H9 (cell line): ENCODE measurements around the gene TAOK3. TPM values are rescaled to one million over a fixed set of nuclear protein-coding genes. Genes with fewer than 3 reads are reported as not detected.

Source experiments
- DNase-seq: peaks from one replicate; pipeline ENCODE4 v3.0.0-alpha.2; 2017
- H2AFZ ChIP-seq: one replicate; pipeline ENCODE4 v1.6.1; 2013; ENCODE audit warnings: mild to moderate bottlenecking, low read length, control low read depth, moderate library complexity
- H2AK5ac ChIP-seq: 2 replicates; pipeline ENCODE4 v1.6.1; 2013; ENCODE audit warnings: low read length, control low read depth, mixed read lengths; ENCODE audit not compliant: insufficient read length
- H2BK120ac ChIP-seq: one replicate; pipeline ENCODE4 v1.6.1; 2013; ENCODE audit warnings: low read depth, mild to moderate bottlenecking, low read length, control low read depth, inconsistent platforms; ENCODE audit not compliant: poor library complexity, severe bottlenecking
- H2BK12ac ChIP-seq: 2 replicates; pipeline ENCODE4 v1.6.1; 2013; ENCODE audit warnings: low read length, control low read depth, mixed read lengths, low read depth; ENCODE audit not compliant: insufficient read length
- H2BK15ac ChIP-seq: 2 replicates; pipeline ENCODE4 v1.6.1; 2013; ENCODE audit warnings: low read depth, low read length, control low read depth
- H2BK20ac ChIP-seq: one replicate; pipeline ENCODE4 v1.6.1; 2013; ENCODE audit warnings: low read depth, mild to moderate bottlenecking, low read length, control low read depth, inconsistent platforms; ENCODE audit not compliant: poor library complexity, severe bottlenecking
- H2BK5ac ChIP-seq: 2 replicates; pipeline ENCODE4 v1.6.1; 2013; ENCODE audit warnings: low read length, control low read depth, mixed read lengths; ENCODE audit not compliant: insufficient read length
- H3K14ac ChIP-seq: 2 replicates; pipeline ENCODE4 v1.6.1; 2013; ENCODE audit warnings: low read length, control low read depth; ENCODE audit not compliant: insufficient read depth
- H3K18ac ChIP-seq: 2 replicates; pipeline ENCODE4 v1.6.1; 2013; ENCODE audit warnings: low read depth, mild to moderate bottlenecking, mixed read lengths, low read length, control low read depth; ENCODE audit not compliant: insufficient read length
- H3K23ac ChIP-seq: 2 replicates; pipeline ENCODE4 v1.6.1; 2013; ENCODE audit warnings: low read length, control low read depth, mixed read lengths, low read depth; ENCODE audit not compliant: insufficient read length
- H3K23me2 ChIP-seq: 2 replicates; pipeline ENCODE4 v1.6.1; 2013; ENCODE audit warnings: low read depth, mild to moderate bottlenecking, mixed read lengths, low read length, control low read depth; ENCODE audit not compliant: insufficient read length, poor library complexity, severe bottlenecking
- H3K27ac ChIP-seq: 2 replicates; pipeline ENCODE4 v1.5.1; 2013; ENCODE audit warnings: low read length, control low read depth, mixed read lengths, low read depth; ENCODE audit not compliant: insufficient read length
- H3K27me3 ChIP-seq: 2 replicates; pipeline ENCODE4 v1.6.1; 2013; ENCODE audit warnings: low read length, control low read depth, inconsistent platforms; ENCODE audit not compliant: insufficient read depth
- H3K4ac ChIP-seq: 2 replicates; pipeline ENCODE4 v1.6.1; 2013; ENCODE audit warnings: low read depth, mild to moderate bottlenecking, control low read depth, inconsistent platforms, low read length, moderate library complexity
- H3K4me1 ChIP-seq: 2 replicates; pipeline ENCODE4 v1.6.1; 2013; ENCODE audit warnings: low read length, control low read depth, inconsistent platforms; ENCODE audit not compliant: insufficient read depth
- H3K4me2 ChIP-seq: 2 replicates; pipeline ENCODE4 v1.6.1; 2013; ENCODE audit warnings: low read length, control low read depth, mixed read lengths; ENCODE audit not compliant: insufficient read length, insufficient read depth
- H3K56ac ChIP-seq: 2 replicates; pipeline ENCODE4 v1.6.1; 2013; ENCODE audit warnings: low read depth, mild to moderate bottlenecking, mixed read lengths, low read length, control low read depth; ENCODE audit not compliant: insufficient read length
- H3K79me1 ChIP-seq: 2 replicates; pipeline ENCODE4 v1.6.1; 2013; ENCODE audit warnings: low read depth, mild to moderate bottlenecking, moderate library complexity, low read length, control low read depth, inconsistent platforms; ENCODE audit not compliant: insufficient read depth, poor library complexity, severe bottlenecking
- H3K79me2 ChIP-seq: 2 replicates; pipeline ENCODE4 v1.6.1; 2013; ENCODE audit warnings: low read length, control low read depth, inconsistent platforms; ENCODE audit not compliant: insufficient read depth
- H3K9ac ChIP-seq: 2 replicates; pipeline ENCODE4 v1.6.1; 2013; ENCODE audit warnings: low read length, control low read depth, mixed read lengths; ENCODE audit not compliant: insufficient read length; ENCODE audit errors: extremely low read depth
- H3K9me3 ChIP-seq: one replicate; pipeline ENCODE4 v1.6.1; 2013; ENCODE audit warnings: low read depth, low read length, inconsistent platforms; ENCODE audit not compliant: control insufficient read depth
- H3T11ph ChIP-seq: one replicate; pipeline ENCODE4 v1.6.1; 2013; ENCODE audit warnings: mild to moderate bottlenecking, low read length, control low read depth, inconsistent platforms
- H4K20me1 ChIP-seq: one replicate; pipeline ENCODE4 v1.6.1; 2013; ENCODE audit not compliant: control insufficient read depth, insufficient read length, insufficient read depth
- H4K5ac ChIP-seq: 2 replicates; pipeline ENCODE4 v1.6.1; 2013; ENCODE audit warnings: low read depth, mild to moderate bottlenecking, mixed read lengths, low read length, control low read depth; ENCODE audit not compliant: insufficient read length
- H4K8ac ChIP-seq: replicated peaks from 2 replicates; pipeline ENCODE4 v1.6.1; 2013; ENCODE audit warnings: low read length, control low read depth, mixed read lengths, low read depth; ENCODE audit not compliant: insufficient read length
- H4K91ac ChIP-seq: 2 replicates; pipeline ENCODE4 v1.6.1; 2013; ENCODE audit warnings: low read depth, mild to moderate bottlenecking, moderate library complexity, mixed read lengths, low read length, control low read depth; ENCODE audit not compliant: insufficient read length
- H3K27ac Mint-ChIP-seq, 3 experiments: 2 replicates in 2 of 3; 3 replicates in 1 of 3; pipeline ENCODE4 v1.8.0; 2020 to 2021; ENCODE audit warnings: mixed read lengths in 3 of 3, mild to moderate bottlenecking in 1 of 3, moderate library complexity in 1 of 3
- H3K27me3 Mint-ChIP-seq: 2 replicates; pipeline ENCODE4 v1.8.0; 2021; ENCODE audit warnings: low read depth, mild to moderate bottlenecking, moderate library complexity, mixed read lengths
- H3K36me3 Mint-ChIP-seq, 3 experiments: 2 replicates in 2 of 3; 3 replicates in 1 of 3; pipeline ENCODE4 v1.8.0; 2020 to 2021; ENCODE audit warnings: low read depth in 3 of 3, mixed read lengths in 3 of 3; ENCODE audit not compliant: insufficient read depth in 1 of 3
- H3K4me1 Mint-ChIP-seq, 2 experiments: 2 replicates each; pipeline ENCODE4 v1.8.0; 2020; ENCODE audit warnings: mixed read lengths in 2 of 2
- H3K4me3 Mint-ChIP-seq, 2 experiments: 2 replicates in 1 of 2; 3 replicates in 1 of 2; pipeline ENCODE4 v1.8.0; 2020 to 2021; ENCODE audit warnings: mild to moderate bottlenecking in 2 of 2, mixed read lengths in 2 of 2, moderate library complexity in 1 of 2
- H3K9me3 Mint-ChIP-seq, 2 experiments: 2 replicates in 1 of 2; 3 replicates in 1 of 2; pipeline ENCODE4 v1.8.0; 2020; ENCODE audit warnings: mild to moderate bottlenecking in 2 of 2, mixed read lengths in 2 of 2, moderate library complexity in 1 of 2
- CTCF ChIP-seq: fragments of 200-600 bp; sonication (generic); conservative IDR thresholded peaks from 3 replicates; pipeline ENCODE4 v1.8.0; 2021; ENCODE audit warnings: antibody characterized with exemption, mild to moderate bottlenecking
- WGBS: extraction: QIAGEN DNeasy Blood & Tissue Kit; methylation state at CpG from one replicate; pipeline ENCODE4 v1.1.7; 2013; ENCODE audit warnings: missing lambda C conversion rate, low lambda C conversion rate, mixed read lengths; ENCODE audit not compliant: insufficient read length; ENCODE audit errors: extremely low coverage; 5-methylcytosine and 5-hydroxymethylcytosine counted together
- total RNA-seq: library from RNA; stranded (reverse); gene quantifications from 2 replicates; pipeline ENCODE4 v1.2.1, GENCODE V29; 2021

Gene TAOK3
- total RNA-seq, 1 experiment from 2014 or later, result 5.2 TPM

GRCh38 chr12:118219106-118219505 is 153.6 kb downstream of the TAOK3 start:
- Histone ChIP-seq H3K23ac (no peak overlapping the region), H3K79me2 (no peaks in the 10 kb centered on the region), H3K27me3 (no peaks in the 10 kb centered on the region), H4K8ac (no peak overlapping the region), H2BK12ac (no peak overlapping the region), H3K14ac (no peak overlapping the region), H3K79me1 (no peaks in the 10 kb centered on the region), H3K56ac (no peak overlapping the region), H2BK120ac (no peak overlapping the region), H3K27ac (no peak overlapping the region), H2BK5ac (no peak overlapping the region), H2BK20ac (no peak overlapping the region), H3K9ac (no peak overlapping the region), H2AK5ac (no peak overlapping the region), H3K18ac (no peak overlapping the region), H3K23me2 (no peaks in the 10 kb centered on the region), H3T11ph (no peak overlapping the region), H3K9me3 (no peaks in the 10 kb centered on the region), H3K4ac (no peak overlapping the region), H3K4me2 (no peak overlapping the region), H3K4me1 (no peaks in the 10 kb centered on the region), H2BK15ac (no peak overlapping the region), H4K20me1 (no peaks in the 10 kb centered on the region), H2AFZ (no peak overlapping the region), H4K5ac (no peak overlapping the region), H4K91ac (no peak overlapping the region)
- DNase-seq, result no peak
- Mint-ChIP-seq H3K27ac (no peak overlapping the region), H3K36me3 (no peaks in the 10 kb centered on the region), H3K9me3 (no peaks in the 10 kb centered on the region), H3K4me1 (peaks cover 0 to 3% of the 10 kb centered on the region in 2 experiments; a peak in 2 of 4 replicates), H3K27me3 (no peaks in the 10 kb centered on the region), H3K4me3 (no peak overlapping the region)
- TF ChIP-seq CTCF, result no peak
- no CpG with 5 or more reads among the region's 5 CpGs for WGBS
